WTC11 (cell line): Measurements from ENCODE around the gene SLC35A4.

ENCODE experiments used
- CTCF ChIP-seq: fragments of 200-600 bp; IDR thresholded peaks from 2 replicates; pipeline ENCODE4 v1.8.0; 2022; ENCODE audit warnings: antibody characterized with exemption
- NFYB ChIP-seq: sonication (generic); formaldehyde crosslinking; conservative IDR thresholded peaks from 2 replicates; pipeline ENCODE4 v1.8.0; 2022; ENCODE audit warnings: low read depth, missing genetic modification reagents
- TP53 ChIP-seq: sonication (generic); formaldehyde crosslinking; IDR thresholded peaks from 2 replicates; pipeline ENCODE4 v1.8.1; 2023; ENCODE audit warnings: mild to moderate bottlenecking, missing genetic modification reagents
- ZBTB21 ChIP-seq: sonication (generic); formaldehyde crosslinking; IDR thresholded peaks from 2 replicates; pipeline ENCODE4 v1.8.1; 2023; ENCODE audit warnings: mild to moderate bottlenecking, missing genetic modification reagents, borderline replicate concordance
- TF ChIP-seq, protein P1 (sequence below): sonication (generic); formaldehyde crosslinking; IDR thresholded peaks from 2 replicates; pipeline ENCODE4 v1.8.0; 2022; ENCODE audit warnings: mild to moderate bottlenecking, missing genetic modification reagents
- TF ChIP-seq, protein P2 (sequence below): sonication (generic); formaldehyde crosslinking; IDR thresholded peaks from 2 replicates; pipeline ENCODE4 v1.8.0; 2022; ENCODE audit warnings: mild to moderate bottlenecking, missing genetic modification reagents
- TF ChIP-seq, protein P3 (sequence below): sonication (generic); formaldehyde crosslinking; IDR thresholded peaks from 2 replicates; pipeline ENCODE4 v1.8.1; 2023; ENCODE audit warnings: mild to moderate bottlenecking, missing genetic modification reagents, moderate library complexity
- TF ChIP-seq, protein P4 (sequence below): sonication (generic); formaldehyde crosslinking; IDR thresholded peaks from 2 replicates; pipeline ENCODE4 v1.8.1; 2022; ENCODE audit warnings: mild to moderate bottlenecking, missing genetic modification reagents, moderate library complexity, borderline replicate concordance

DNA sequence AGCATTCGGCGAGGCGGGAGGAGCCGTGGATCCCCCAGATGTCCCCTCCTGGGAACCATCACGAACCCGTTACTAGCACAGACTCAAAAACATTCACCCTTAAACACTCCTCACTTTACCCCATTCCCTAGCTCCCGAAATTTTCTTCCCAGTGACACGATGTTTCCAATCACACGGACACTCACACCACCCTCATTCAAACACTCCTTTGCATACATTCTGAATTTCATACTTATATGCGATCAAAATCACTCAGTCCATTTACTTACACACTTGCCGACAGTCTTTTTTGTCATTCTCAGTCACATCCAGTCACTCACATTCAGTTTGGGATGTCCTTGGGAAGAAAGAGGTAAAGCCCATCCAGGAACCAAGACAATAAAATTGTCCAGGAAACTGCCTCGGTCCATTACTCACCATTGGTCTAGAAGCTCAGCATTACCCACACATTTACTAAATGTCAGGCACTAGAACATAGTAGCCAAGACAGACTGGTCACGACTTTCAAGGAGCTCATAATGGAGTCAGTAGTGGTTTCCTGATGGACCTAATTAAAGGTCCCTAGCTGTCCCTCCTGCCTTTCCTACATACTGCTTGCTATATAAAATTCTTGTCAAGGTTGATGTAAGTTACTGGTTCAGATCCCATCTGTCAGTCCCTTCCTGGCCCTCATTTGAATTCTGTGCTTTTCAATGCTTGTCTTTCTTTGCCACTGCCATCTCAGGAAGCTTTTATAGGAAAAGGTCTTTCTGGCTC lies 574 bp downstream of the SLC35A4 start:
- TF ChIP-seq CTCF (no peak), ZBTB21 (CRISPR knock-in tag) (no peak), TP53 (CRISPR knock-in tag) (no peak), NFYB (CRISPR knock-in tag) (no peak)
- TF ChIP-seq, protein P1, sequence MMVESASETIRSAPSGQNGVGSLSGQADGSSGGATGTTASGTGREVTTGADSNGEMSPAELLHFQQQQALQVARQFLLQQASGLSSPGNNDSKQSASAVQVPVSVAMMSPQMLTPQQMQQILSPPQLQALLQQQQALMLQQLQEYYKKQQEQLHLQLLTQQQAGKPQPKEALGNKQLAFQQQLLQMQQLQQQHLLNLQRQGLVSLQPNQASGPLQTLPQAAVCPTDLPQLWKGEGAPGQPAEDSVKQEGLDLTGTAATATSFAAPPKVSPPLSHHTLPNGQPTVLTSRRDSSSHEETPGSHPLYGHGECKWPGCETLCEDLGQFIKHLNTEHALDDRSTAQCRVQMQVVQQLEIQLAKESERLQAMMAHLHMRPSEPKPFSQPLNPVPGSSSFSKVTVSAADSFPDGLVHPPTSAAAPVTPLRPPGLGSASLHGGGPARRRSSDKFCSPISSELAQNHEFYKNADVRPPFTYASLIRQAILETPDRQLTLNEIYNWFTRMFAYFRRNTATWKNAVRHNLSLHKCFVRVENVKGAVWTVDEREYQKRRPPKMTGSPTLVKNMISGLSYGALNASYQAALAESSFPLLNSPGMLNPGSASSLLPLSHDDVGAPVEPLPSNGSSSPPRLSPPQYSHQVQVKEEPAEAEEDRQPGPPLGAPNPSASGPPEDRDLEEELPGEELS = no peak
- TF ChIP-seq, protein P2, sequence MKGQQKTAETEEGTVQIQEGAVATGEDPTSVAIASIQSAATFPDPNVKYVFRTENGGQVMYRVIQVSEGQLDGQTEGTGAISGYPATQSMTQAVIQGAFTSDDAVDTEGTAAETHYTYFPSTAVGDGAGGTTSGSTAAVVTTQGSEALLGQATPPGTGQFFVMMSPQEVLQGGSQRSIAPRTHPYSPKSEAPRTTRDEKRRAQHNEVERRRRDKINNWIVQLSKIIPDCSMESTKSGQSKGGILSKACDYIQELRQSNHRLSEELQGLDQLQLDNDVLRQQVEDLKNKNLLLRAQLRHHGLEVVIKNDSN = no peak
- TF ChIP-seq, protein P3, sequence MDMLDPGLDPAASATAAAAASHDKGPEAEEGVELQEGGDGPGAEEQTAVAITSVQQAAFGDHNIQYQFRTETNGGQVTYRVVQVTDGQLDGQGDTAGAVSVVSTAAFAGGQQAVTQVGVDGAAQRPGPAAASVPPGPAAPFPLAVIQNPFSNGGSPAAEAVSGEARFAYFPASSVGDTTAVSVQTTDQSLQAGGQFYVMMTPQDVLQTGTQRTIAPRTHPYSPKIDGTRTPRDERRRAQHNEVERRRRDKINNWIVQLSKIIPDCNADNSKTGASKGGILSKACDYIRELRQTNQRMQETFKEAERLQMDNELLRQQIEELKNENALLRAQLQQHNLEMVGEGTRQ (CRISPR knock-in tag) = no peak
- TF ChIP-seq, protein P4, sequence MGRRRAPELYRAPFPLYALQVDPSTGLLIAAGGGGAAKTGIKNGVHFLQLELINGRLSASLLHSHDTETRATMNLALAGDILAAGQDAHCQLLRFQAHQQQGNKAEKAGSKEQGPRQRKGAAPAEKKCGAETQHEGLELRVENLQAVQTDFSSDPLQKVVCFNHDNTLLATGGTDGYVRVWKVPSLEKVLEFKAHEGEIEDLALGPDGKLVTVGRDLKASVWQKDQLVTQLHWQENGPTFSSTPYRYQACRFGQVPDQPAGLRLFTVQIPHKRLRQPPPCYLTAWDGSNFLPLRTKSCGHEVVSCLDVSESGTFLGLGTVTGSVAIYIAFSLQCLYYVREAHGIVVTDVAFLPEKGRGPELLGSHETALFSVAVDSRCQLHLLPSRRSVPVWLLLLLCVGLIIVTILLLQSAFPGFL (CRISPR knock-in tag) = no peak
